Measurements from ENCODE around the gene ZNF292.
"Not testable (repeated sequence)": the region's sequence is repeated elsewhere in the genome, so short reads cannot be mapped to it uniquely, and the experiment has no call there.

ZNF292 gene

DNA sequence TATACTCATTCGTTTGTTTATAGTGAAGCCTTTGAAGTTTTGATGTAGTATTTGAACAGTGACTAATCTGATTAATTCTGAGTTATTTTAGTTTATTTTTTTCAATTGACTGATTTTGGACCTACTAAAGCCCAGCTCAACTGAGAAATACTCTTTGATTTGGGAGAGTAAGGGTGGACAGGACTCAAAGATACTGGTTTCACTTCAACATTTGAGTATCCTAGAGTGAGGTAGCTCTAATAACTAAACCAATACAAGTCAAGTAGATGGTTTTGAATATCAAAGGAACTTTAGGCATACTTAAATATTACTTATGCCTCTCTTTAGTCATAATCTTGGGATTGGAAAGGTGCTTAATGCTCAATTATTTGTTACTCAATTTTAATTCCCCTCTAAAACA is 65.6 kb downstream of the ZNF292 start:
- DNase-seq = no peak

DNA sequence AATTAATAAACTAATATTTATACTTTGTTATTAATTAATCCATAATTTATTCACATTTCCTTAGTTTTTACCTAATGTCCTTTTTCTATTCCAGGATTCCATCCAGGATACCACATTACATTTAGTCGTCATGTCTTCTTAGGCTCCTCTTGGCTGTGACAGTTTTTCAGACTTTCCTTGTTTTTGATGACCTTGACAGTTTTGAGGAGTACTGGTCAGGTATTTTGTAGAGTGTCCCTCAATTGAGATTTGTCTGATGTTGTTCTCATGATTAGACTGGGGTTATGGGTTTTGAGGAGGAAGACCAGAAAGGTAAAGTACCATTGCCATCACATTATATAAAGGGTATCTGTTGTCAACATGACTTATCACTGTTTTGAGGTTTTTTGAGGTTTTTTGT is 67.3 kb downstream of the ZNF292 start:
- DNase-seq = no peak

DNA sequence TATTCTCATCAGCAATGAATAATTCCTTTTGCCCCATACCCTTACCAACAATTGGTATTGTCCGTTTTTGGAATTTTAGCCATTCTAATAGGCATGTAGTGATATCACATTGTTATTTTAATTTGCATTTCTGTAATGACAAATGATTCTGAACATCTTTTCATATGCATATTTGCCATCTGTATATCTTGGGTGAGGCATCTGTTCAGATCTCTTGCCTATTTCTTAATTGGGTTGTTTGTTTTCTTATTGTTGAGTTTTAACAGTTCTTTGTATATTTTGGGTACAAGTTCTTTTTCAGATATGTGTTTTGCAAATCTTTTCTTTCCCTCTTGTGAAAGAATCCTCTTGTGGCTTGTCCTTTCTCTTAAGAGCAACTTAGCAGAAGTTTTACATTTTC is 69.6 kb downstream of the ZNF292 start:
- no peak for DNase-seq

DNA sequence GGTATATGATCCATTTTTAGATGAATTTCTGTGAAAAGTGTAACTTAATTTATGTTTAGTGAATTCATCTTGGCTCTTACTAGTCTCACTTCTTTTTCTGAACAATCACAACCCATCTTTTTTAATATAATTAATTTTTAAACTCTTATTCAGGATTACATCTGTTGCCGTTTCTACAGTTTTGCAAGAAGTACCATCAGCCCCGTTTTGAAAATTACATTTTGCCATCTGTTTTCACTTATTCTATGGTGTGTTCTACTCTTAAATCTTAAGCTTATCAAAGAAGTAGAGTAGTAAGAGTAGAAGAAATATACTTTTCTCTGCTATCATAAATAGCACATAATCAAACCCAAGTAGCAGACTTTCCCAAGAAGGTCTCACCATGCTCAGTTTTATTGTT is 70.1 kb downstream of the ZNF292 start:
- no peak for DNase-seq

DNA sequence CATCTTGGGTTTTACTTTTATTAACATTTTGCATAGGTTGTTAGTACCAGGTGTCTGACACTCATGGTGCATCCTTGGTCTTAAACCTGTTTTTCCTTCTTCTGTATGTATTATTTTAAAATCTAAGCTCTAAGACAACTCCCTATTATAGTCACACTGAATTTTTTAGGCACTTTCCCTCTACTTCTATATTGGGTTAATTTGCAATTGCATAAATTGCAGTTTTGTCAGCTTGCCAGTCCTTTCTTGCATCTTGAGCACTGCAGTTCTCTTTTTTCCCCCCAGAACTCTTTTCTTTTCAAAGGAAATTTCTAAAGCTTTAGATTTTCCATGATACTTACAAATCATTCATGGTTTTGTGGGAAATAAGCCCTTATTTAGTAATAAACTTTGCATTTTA is 70.6 kb downstream of the ZNF292 start:
- no peak for DNase-seq

DNA sequence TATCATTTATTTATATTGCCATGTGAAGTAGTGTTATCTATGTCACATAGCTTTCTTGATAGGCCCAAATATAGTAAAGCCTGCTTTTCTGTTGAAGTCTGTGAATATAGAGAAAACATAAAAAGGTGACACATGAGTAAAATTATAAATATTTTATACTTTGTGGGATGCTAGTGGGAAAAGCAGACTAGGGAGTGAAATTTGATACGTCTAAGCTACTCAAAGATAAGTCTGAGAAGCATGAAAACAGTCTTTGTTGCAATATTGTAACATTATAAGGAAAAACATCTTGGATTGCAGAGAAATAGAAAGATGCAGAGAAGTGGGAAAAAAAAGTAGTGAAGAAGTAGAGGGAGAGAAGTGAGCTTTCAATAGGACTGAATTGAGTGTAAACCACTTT is 75.4 kb downstream of the ZNF292 start:
- DNase-seq = no peak

DNA sequence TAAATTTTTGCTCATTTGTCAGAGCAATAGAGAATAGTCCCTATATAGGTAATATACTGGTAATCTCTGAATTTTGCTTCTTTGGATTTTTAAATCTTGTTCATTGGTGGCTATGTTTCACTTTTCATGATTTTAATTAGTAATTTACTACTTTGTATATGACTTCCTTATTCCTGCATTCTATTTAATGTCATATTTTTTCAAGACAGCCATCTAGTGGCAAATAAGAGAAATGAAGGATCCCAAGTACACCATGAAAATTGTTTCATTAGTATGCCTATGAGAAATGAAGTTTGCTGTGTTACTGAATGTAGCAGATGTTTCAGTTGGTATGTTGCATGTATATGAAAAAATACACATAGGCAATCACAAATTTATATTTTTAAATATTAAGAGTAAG is 82.4 kb downstream of the ZNF292 start:
- DNase-seq = no peak

DNA sequence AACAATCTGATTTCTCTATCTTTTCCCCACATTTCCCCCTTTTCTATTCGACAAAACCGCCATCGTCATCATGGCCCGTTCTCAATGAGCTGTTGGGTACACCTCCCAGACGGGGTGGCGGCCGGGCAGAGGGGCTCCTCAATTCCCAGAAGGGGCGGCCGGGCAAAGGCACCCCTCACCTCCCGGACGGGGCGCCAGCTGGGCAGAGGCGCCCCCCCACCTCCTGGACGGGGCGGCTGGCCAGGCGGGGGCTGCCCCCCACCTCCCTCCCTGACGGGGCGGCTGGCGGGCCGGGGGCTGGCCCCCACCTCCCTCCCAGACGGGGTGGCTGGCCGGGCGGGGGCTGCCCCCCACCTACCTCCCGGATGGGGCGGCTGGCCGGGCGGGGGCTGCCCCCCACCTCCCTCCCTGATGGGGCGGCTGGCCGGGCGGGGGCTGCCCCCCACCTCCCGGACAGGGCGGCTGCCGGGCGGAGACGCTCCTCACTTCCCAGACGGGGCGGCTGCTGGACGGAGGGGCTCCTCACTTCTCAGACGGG is 83.8 kb downstream of the ZNF292 start:
- not testable (repeated sequence) for DNase-seq

DNA sequence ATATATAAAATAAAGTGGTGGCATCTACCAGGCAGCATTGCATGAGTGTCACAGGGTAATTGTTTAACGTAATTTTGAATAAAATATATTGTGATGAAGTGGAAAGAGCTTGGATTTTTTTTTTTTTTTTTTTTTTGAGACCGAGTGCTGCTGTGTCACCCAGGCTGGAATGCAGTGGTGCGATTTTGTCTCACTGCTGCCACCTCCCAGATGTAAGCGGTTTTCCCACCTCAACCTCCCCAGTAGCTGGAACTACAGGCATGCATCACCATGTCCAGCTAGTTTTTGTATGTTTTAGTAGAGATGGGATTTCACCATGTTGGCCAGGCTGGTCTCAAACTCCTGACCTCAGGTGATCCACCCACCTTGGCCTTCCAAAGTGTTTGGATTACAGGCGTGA is 85.9 kb downstream of the ZNF292 start:
- no peak for DNase-seq

DNA sequence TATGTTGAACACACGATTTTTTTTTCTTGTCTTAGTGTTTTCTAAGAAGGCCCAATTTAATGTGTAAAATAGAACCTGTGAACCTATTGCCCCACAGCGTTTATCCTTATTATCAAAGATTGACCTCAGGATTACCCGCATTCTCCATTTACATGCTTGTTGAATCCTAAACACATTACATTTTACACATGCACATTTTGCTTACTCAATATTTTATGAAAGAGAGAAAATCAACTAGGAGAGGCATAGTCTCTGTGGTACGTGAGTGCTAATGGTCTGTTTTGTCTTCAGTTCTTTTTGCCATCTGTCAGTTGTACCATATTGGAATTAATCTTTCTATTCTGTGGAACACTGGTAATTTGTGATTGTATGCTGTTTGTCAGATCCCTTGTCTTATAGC is 86.9 kb downstream of the ZNF292 start:
- DNase-seq = no peak

DNA sequence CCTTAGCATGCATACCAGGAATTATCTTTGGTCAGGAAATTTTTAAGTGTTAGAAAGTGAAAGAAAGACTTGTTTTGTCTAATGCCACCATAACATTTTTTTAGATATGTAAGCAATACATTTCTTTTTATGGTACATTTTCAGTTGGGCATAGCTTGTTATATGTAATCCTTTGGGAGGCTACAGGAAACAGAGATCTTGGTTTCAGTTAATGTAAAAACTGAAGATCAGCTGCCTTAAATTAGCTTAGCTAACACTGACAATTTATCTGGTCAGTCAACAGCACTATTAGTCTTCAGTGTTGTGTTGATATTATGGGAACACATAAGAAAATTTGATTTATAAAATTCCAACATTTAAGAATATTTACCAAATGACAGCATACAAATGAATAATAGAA is 88.4 kb downstream of the ZNF292 start:
- no peak for DNase-seq

DNA sequence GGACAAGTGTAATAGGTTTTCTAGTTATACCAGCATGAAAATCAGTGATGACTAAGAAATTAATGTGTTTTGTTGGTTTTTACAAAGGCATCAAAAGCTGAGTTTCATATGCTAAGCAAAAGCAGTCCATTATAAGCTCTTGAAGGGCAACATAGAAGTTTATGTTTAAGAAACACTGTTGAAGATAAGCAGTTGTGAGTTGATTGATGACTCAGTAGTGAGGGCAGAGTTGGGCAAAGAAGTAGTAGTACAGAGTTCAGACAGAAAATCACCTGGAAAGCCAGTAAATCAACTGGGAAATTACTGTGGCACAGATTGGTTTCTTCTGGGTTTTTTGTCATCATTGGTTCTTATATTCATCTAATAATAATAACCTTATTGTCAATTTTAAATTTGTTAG is 89.0 kb downstream of the ZNF292 start:
- DNase-seq = no peak

DNA sequence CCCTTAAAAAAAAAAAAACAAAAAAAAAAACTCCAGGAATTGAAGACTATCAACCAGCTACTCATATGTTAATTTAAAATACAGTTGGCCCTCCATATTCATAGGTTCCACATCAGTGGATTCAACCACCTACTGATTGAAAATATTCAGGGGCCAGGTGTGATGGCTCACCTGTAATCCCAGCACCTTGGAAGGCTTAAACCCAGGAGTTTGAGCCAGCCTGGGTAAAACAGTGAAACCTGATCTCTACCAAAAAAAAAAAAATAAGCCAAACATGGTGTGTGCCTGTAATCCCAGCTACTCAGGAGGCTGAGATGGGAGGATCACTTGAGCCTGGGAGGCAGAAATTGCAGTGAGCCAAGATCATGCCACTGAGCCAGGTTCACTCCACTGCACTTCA is 94.7 kb downstream of the ZNF292 start:
- DNase-seq = no peak

DNA sequence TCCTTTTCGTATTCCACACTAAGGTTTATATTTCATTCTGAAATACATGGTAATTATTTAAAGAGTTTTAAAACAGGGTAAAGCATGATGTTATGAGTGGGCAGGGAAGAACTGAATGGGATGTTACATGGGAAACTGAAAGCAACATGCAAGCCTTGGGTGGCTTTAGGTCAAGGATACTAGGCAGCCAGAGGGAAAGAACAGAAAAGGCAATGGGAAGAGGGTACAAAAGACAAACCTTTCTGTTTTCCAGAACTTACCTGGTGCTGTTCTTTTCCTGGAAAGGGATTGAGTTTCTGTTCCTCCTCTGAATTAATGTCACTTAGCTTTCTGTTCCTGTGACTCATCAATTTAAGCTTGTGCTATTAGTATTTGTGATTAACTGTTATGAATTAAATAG is 95.9 kb downstream of the ZNF292 start:
- no peak for DNase-seq

DNA sequence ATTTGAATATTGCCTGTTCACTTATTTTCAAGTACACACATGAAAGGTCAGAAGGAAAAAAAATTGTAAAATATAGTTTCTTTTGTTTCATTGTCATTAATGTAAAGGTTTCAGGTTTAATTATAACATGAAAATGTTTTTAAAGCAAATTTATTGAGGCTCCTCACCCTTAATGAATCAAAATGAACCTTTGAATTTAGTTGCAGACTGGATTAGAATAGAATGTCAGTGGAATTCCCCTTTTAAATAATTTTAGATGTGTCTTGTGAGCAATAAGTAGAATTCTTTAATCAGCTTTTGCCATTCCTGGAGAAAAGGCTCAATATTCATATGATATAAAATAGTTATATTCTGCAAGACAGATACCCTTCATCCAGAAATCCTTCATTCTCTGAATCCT is 96.4 kb downstream of the ZNF292 start:
- DNase-seq = no peak

DNA sequence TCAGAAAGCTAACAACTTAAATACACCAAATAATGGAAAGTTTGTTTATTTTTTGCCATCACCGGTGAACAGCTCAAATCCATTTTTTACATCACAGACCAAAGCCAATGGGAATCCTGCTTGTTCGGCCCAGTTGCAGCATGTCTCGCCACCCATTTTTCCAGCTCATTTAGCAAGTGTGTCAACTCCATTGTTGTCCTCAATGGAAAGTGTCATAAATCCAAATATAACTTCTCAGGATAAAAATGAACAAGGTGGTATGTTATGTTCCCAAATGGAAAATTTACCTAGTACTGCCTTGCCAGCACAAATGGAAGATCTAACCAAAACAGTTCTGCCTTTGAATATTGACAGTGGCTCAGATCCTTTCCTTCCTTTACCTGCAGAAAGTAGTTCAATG is 101.7 kb downstream of the ZNF292 start:
- DNase-seq = no peak

DNA sequence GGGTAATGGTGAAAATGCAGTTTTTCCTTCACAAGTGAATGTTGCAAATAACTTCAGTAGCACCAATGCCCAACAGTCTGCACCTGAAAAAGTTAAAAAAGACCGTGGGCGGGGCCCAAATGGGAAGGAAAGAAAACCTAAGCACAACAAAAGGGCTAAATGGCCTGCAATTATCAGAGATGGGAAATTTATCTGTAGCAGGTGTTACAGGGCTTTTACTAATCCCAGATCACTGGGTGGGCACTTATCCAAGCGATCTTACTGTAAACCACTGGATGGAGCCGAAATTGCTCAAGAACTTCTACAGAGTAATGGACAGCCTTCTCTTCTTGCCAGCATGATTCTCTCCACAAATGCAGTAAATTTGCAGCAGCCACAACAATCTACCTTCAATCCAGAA is 102.2 kb downstream of the ZNF292 start:
- no peak for DNase-seq

DNA sequence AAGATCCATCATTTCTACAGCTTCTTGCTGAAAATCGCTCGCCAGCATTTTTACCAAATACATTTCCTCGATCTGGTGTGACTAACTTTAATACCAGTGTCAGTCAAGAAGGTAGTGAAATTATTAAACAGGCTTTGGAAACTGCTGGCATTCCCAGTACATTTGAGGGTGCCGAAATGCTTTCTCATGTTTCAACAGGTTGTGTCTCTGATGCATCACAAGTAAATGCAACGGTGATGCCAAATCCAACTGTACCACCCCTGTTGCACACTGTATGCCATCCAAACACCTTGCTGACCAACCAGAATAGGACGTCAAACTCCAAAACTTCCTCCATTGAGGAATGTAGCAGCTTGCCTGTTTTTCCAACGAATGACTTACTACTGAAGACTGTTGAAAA is 102.6 kb downstream of the ZNF292 start:
- no peak for DNase-seq

DNA sequence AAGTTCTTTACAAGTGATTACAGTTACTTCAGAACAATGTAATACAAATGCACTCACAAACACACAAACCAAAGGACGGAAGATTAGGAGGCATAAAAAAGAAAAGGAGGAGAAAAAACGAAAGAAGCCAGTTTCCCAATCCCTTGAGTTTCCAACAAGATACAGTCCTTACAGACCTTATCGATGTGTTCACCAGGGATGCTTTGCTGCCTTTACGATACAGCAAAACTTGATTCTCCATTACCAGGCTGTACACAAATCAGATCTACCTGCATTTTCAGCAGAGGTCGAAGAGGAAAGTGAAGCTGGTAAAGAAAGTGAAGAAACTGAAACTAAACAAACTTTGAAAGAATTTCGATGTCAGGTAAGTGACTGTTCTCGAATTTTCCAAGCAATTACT is 104.4 kb downstream of the ZNF292 start:
- DNase-seq = no peak

DNA sequence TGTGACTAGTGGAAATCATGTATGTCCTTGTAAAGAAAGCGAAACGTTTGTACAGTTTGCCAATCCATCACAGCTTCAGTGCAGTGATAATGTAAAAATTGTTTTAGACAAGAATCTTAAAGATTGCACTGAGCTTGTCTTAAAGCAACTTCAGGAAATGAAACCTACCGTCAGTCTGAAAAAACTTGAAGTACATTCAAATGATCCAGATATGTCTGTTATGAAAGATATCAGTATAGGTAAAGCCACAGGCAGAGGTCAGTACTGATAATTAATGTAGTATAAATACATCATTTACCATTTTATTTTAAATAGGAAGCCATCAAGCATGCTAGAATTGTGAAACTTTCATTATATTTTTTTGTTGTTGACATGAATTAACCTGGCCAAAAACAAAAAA is 106.2 kb downstream of the ZNF292 start:
- no peak for DNase-seq

DNA sequence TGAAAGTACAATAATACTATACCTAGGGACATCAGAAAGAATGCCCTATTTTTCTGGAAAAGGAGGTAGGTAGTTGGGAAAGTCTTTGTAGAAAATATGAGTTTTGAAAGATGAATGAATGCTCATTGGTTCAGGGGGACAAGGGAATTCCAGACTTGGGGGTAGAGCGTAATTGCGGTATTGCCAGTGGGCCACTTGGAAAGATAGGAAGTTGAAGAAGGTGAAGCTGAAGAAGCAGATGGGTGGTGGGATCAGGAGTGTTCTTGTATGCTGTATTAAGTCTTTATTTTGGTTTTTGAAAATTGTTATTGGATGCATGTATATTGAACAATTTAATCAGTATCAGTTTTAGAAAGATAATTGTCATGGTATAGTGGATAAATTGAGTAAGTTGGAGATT is 109.1 kb downstream of the ZNF292 start:
- no peak for DNase-seq

DNA sequence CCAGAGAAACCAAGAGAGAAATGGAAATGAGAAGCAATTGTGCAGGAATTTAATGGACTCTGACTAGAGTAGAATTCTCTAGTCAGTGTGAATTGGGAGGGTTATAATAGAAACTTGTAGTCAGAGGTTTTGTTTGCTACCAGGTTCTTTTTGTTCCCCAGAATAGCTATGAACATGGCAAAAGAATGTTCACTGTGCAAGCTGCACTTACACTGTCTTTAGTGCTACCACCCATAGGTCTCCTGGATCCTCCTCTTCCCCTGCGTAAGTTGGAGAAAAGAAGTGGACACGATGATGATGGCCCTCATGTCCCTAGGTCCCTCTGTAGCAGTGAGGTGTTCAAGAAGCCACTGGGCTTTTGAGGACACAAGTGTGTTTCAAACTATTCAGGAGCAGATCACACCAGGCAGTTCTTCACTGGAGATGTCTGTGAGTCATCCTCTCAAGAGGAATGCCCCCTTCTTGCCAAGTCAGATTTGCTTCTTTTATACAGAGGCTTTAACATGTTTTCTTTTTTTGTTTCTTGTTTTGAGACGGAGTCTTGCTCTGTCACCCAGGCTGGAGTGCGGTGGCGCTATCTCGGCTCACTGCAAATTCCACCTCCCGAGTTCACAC is 119.4 kb downstream of the ZNF292 start:
- DNase-seq = no peak

DNA sequence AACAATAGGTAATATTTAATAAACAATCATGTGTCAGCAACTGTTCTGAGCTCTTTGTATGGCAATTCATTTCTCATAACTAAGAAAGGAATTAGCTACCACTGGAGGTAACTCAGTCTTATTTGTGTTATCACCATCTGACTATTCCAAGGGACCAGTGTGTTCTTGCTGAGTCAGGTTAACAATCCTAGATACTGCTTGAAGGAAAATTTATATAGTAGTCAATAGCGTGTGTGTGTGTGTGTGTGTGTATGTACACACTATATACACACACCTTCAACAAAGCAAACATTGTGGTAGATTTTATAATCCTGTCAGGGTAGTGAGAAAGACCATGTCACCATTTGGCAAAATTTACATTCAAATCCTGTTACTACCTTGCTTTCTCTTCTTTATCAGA is 121.3 kb downstream of the ZNF292 start:
- no peak for DNase-seq

DNA sequence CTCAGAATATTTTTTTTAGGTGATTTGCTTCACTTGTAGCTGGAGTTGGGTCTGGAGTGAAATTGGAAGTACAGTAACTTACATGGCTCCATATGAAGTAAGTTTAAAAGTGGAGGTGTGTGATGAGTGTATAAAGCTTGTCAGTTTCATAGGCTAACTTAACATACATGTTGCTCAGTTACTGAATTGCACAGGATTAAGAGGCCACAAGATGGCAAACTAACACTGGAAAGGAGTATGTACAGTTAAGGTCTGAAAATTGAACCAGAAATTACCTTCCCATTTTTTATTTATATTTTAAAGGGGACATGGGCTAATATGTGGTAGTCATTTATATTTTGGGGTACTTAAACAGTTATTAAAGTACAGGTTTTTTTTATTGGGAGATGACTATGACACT is 121.8 kb downstream of the ZNF292 start:
- DNase-seq = no peak

DNA sequence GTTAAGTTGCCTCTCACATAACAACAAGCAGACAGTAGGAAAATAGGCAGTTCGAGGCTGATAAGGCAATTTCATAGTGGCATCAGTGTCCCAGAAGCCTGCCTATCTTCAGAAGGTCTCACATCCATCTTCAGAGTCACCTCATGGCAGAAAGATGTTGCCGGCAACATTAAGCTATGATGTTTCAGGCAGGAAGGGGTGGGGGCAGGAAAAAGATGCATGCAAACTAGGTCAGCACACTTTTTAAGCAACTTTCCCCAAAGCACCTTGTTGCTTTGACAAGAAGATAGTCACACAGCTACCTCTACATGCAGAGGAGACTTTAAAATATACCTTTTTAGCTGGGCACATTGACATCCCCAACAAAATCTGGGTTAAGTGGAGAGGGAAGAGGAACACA is 123.8 kb downstream of the ZNF292 start:
- no peak for DNase-seq

DNA sequence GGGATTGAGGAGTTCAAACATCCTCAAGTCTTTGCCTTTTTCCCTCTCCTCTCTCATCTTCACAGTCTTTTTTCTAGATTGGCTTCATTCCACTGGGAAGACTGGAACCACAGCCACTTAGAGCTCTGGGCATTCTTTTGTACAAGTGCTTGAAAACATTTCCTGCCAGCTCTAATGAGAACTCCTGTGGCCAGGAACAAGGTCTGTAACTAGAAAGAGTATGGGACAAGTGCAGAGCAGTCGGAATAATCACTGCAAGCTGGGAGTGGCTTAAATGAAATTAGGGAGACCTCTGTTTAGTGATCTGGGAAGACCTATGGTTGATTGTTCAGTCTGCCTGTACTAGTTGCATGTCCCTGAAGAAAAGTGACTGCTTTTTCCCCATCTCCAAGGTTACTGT is 126.1 kb downstream of the ZNF292 start:
- DNase-seq = no peak

Data from NCI-H187 treated with DMSO at 0.1 percent for 48 hours (cell line).